Non-pigmented ciliary epithelial cell (primary cell): ENCODE results near the gene ZBTB8A.
A peak's percentile ranks its signal among the peaks of the same experiment; 100 is the strongest.
"Not testable (repeated sequence)": the region's sequence is repeated elsewhere in the genome, so short reads cannot be mapped to it uniquely, and the experiment has no call there.

ENCODE experiments used
- DNase-seq: peaks from one replicate; pipeline ENCODE4 v3.0.0-alpha.2; 2010; ENCODE audit warnings: low read depth

ZBTB8A gene

DNA sequence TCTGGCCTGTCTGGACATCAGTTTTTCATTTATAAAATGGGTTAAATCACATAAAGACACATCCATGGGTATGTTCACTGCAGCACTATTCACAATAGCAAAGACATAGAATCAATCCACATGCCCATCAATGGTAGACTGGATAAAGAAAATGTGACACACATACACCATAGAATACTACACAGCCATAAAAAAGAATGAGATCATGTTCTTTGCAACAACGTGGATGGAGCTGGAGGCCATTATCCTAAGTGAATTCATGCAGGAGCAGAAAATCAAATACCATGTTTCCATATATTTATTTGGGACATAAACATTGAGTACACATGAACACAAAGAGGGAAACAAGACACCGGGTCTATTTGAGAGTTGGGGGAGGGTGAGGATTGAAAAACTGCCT, 83.0 kb downstream of the ZBTB8A start:
- DNase-seq = no peak

DNA sequence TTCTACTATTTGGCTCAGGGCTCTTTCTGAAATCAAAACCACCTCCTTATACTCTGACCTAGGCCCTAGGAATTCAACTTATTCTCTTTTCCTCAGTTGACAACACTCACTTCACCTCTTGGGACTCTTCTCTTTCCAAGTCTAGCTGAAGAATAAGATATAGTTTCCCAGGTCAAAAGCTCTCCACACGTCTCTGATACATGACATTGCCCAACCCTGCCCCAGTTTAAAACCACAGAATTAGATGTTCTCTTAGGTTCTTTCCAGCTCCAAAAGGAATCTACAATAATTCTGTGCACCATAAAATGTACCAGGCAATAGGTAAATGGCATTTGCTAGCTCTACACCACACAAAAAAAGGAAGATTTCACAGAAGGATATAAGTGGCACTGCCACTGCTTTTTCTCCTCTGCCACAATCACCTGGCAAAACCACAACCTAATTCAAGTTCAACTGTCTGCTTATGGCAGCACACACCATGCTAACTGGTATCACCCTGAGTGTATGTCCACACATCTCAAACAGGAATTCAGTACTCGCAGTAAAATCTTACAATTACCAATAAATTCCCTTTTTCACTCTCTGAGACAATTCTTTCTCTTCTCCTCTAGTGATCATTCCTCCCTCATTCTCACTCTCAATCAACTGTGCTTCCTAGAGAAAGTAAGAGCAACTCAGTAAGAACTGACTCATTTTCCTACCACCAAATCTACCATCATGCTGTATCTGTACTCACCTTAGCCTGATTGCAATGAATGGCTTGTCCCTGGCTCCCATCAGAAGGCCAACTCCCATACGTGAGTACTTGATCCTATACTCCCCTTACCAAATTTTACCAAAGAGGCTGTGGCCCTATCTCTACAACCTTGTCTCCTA, 83.8 kb downstream of the ZBTB8A start:
- no peak for DNase-seq

DNA sequence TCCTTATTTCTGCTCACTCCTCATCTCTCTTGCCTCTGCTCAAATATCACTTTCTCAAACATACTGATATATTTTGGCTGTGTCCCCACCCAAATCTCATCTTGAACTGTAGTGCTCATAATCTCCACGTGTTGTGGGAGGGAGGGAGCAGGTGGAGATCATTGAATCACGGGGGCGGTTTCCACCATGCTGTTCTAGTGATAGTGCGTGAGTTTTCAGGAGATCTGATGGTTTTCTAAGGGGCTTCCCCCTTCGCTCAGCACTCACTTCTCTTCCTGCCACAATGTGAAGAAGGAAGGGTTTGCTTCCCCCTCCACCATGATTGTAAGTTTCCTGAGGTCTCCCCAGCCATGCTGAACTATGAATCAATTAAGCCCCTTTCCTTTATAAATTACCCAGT, 84.5 kb downstream of the ZBTB8A start:
- no peak for DNase-seq

DNA sequence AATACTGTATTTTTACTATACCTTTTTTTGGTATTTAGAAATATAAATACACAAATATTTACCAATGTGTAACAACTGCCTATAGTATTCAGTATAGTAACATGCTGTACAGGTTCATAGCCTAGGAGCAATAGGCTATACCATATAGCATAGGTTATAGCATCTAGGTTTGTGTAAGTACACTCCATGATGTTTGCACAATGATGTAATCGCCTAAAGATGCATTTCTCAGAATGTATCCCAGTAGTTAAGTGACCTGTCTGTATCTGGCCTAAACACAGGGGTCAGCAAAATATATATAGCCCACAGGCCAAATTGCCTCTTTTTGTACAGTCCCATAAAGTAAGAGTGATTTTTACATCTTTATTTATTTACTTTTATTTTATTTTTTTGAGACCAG, 86.9 kb downstream of the ZBTB8A start:
- no peak for DNase-seq

DNA sequence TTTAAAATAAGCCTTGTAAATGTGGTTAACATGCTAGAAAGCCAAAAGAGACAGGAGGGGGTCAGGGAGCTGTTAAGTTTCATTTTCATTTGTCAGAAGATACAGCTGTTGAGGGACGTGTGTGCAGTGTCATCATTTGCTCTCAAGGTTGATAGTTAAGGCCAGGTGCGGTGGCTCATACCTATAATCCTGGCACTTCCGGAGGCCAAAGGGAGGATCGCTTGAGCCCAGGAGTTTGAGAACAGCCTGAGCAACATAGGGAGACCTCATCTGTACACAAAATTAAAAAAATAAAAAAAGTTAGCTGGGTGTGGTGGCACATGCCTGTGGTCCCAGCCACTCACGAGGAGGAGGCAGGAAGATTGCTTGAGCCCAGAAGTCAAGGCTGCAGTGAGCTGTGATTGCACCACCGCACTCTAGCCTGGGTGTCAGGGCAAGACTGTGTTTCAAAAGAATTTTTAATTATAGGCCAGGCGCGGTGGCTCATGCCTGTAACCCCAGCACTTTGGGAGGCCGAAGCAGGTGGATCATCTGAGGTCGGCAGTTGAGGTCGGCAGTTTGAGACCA, 88.5 kb downstream of the ZBTB8A start:
- DNase-seq = no peak

DNA sequence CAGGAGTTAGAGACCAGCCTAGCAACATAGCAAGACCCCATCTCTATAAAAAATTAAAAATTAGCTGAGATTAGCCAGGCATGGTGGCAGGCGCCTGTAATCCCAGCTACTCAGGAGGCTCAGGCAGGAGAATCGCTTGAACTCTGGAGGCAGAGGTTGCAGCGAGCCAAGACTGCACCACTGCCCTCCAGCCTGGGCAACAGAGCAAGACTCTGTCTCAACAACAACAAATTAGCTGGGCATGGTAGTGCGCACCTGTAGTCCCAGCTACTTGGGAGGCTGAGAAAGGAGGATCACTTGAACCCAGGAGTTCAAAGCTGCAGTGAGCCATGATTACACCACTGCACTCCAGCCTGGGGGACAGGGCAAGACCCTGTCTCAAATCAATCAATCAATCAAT, 90.9 kb downstream of the ZBTB8A start:
- DNase-seq = not testable (repeated sequence)

DNA sequence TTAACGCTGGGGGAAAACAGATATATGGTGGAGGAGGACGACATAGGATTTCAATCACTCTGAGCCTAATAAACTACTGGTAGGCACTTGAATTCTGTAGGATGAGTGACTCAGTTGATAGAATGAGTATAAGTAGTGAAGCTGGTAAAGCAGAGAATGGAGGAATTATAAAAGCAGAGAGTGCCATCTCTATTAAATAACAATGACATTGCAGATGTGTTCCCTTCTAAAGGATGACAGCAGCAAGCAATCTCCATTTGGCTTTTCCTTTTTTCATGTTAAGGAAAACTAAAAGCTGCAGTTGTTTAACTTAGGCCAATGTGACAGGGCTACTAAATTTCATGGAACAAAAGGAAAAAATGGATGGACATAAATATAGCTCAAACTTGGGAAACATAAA, 93.6 kb downstream of the ZBTB8A start:
- no peak for DNase-seq

DNA sequence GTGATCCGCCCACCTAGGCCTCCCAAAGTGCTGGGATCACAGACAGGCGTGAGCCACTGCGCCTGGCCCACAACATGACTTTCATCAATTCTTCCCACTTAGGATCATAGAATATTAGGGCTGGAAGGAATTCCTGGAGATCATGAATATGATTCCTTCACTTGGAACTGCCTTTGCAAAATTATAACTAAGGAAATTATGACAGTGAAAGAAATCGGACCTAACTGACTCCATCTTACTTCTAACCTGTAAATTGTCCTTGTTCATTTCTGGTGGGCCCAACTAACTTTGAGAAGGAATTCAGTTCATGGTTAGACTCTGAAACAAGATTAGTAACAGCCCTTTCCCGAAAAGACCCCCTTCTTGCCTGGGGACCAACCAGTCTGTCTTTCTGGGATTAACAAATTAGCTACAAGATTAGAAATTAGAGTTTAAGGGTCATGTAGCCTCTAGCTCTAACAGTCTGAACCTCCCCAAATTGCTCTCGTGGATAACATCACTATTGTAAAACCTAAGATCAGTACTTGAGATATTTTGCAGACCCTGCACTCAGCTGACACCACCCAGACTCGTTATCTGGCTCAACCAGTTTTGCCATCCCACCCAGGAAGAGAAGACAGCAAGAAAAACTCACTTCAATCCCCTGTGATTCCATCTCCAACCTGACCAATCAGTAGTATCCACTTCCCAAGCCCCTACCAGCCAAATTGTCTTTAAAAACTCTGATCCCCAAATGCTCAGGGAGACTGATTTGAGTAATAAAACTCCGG, 96.5 kb downstream of the ZBTB8A start:
- no peak for DNase-seq

DNA sequence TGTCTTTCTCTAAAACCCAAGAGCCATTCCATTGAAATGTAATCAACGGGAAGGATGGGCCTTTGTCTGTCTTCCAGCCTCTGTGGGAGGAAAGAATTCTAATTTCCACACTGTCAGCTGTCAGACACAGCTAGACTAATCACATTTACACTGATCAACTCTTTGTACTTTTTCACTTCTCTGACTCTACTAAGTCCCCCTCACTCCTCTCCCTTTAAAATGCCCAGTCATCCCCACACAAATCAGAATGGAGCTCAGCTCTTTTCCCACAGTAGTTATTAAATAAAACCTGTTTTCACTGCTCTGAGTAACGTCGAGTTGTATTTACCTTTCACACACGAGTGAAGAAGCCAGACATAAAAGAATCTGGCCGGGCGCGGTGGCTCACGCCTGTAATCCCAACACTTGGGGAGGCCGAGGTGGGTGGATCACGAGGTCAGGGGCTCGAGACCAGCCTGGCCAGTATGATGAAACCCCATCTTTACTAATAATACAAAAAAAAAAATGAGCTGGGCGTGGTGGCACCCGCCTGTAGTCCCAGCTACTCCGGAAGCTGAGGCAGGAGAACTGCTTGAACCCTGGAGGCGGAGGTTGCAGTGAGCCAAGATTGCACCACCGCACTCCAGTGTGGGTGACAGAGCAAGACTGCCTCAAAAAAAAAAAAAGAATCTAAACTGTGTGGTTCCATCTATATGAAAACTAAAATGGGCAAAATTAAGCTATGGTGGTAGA, 97.9 kb downstream of the ZBTB8A start:
- DNase-seq = no peak

DNA sequence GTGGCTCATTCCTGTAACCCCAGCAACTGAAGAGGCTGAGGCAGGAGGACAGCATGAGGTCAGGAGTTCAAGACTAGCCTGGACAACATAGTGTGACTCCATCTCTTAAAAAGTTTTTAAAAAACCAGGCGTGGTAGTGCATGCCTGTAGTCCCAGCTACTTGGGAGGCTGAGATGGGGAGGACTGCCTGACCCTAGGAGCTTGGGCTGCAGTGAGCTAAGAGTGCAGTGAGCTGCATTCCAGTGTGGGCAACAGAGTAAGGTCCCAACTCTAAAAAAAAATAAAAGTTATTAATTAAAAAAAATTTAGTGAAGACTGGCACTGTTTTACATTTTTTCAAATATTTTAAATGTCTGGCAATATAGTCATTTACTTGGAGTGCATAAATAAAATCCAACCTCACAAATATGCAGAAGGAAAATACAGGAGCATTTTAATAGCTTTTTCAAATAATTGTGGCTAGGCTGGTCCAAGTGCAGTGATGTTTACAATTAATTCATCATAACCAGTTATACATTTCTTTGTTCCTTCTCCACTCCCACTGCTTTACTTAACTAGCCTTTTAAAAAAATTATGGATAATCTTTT, 100.4 kb downstream of the ZBTB8A start:
- DNase-seq = no peak

DNA sequence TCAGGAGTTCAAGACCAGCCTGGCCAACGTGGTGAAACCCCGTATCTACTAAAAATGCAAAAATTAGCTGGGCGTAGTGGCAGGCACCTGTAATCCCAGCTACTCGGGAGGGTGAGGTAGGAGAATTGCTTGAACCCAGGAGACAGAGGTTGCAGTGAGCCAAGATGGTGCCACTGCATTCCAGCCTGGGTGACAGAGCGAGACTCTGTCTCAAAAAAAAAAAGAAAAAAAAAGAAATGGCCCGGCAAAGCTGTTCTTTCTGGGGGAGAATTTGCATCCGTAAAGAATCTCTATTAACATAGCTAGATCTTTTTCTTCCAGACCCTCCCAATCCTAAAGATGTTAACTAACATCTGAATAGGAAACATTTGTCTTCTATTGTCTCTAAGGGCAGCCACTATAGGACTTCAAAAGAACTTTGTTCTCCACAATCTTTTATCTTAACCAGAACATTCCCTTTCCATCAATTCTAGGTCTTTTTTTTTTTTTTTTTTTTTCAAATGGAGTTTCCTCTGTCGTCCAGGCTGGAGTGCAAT, 103.1 kb downstream of the ZBTB8A start:
- DNase-seq = not testable (repeated sequence)

DNA sequence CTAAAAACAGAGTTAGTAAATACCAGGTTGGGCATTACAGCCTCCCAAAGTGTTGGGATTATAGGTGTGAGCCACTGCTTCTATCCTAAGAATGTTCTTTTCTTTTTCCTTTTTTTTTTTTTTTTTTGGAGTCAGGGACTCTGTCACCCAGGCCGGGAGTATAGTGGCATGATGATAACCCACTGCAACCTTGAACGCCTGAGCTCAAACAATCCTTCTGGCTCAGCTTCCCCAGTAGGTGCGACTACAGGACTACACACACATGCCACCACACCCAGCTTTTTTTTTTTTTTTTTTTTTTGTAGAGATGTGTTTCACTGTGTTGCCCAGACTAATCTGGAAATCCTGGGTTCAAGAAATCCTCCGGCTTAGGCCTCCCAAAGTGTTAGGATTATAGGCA, 105.2 kb downstream of the ZBTB8A start:
- no peak for DNase-seq

DNA sequence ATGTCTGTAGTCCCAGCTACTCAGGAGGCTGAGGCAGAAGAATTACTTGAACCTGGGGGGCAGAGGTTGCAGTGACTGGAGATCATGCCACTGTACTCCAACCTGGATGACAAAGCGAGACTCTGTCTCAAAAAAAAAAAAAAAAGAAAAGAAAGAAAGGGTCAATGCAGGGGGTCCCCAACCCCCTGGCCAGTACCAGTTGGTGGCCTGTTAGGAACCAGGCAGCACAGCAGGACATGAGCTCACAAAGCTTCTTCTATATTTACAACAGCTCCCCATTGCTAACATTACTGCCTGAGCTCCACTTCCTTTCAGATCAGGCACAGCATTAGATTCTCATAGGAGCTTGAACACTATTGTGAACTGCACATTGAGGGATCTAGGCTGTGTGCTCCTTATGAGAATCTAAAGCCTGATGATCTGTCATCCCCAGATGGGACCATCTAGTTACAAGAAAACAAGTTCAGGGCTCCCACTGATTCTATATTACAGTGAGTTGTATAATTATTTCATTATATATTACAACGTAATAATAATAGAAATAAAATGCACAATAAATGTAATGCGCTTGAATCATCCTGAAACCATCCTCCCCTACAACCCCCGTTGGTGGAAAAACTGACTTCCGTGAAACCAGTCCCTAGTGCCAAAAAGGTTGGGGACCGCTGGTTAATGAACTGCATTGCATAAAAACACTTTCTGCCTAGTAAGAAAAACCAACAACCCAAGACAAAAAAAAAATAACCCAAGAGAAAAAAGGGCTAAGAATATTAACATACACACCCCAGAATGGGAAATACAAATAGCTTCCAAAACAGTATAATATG, 108.3 kb downstream of the ZBTB8A start:
- no peak for DNase-seq

DNA sequence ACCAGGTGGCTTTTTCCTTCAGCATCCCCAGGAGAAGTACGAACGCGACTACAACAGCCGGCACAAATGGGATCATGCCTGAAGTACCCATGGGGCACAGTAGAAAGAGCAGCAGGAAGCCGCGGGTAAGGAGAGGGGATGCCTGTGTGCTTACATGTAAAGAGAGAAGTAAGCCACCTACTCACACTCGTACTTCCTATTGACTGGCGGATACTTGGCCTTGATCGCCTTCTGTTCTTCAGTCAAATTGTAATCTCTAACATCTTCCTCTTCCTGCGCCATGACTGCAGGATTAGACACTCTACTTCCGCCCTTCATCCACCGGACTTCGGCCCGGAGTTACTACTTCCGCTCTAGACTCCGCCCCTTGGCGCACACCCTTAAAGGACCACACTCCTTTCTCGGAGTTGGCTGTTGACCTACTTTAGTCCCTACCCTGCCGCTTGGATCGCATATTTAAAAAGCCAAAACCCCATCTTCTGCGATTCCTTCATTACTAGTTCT, 111.1 kb downstream of the ZBTB8A start, which contains the start of gene ZBTB8OS:
TSS of gene ZBTB8OS (minus strand) at position 303 of the 504 bp plus-strand sequence. CDS start at position 282, 21 bp downstream.
- DNase-seq = peak; percentile 75

DNA sequence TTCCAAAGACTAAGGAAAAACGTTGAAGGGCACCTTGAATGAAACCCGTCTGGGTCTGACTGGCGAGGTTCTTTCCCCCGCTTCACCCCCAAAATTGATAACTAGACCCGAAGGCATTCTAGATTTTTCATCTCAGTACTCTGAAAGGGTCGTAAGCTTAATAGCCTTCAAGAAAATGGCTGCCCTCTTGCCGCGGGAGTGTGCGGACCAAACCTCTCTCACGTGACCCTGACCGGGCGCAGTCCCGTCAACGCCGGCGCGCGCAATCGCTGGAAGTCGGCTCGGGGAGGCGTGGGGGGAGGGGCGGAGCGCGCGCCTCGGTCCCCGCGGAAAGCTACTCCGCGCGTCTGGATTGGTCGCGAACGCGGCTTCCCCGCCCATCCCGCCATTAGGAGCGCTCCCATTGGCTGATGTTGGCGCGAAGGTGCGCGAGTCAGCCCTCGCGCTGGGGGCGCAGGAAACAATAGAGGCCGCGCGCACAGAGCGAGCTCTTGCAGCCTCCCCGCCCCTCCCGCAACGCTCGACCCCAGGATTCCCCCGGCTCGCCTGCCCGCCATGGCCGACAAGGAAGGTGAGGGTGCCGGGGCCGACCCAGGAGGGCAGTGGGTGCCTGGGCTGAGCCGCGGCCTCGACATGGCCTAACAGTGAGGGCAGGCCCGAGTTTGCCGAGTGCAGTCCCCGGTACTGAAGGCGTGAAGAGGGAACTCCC, 111.7 kb downstream of the ZBTB8A start, which contains the start of gene RBBP4:
TSS of gene RBBP4 (plus strand) at position 457 of the 709 bp plus-strand sequence. CDS start at position 556, 99 bp downstream.
- DNase-seq = peak; percentile 76

DNA sequence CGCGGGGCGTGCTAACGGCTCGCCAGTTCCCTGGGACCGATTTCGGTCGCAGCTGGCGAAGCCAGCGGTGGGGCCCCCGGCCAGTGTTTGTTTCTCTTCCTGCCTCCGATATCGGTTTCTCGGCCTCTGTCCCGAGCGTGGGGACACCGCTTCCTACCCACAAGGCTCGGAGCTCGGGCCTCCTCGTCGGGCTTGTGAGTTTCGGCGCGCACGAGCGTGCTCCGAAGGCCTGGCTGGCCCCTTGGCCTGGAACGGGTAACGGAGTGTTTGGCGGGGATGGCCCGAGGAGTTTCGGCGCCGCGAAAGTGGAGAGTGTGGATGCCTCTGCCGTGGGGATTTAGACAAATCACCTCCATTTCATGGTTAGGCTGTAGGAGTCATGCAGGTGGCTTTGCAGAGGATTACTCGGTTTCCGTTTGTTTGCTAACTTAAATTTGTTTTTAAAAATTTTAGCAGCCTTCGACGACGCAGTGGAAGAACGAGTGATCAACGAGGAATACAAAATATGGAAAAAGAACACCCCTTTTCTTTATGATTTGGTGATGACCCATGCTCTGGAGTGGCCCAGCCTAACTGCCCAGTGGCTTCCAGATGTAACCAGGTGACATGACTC, 112.3 kb downstream of the ZBTB8A start:
- DNase-seq = no peak

DNA sequence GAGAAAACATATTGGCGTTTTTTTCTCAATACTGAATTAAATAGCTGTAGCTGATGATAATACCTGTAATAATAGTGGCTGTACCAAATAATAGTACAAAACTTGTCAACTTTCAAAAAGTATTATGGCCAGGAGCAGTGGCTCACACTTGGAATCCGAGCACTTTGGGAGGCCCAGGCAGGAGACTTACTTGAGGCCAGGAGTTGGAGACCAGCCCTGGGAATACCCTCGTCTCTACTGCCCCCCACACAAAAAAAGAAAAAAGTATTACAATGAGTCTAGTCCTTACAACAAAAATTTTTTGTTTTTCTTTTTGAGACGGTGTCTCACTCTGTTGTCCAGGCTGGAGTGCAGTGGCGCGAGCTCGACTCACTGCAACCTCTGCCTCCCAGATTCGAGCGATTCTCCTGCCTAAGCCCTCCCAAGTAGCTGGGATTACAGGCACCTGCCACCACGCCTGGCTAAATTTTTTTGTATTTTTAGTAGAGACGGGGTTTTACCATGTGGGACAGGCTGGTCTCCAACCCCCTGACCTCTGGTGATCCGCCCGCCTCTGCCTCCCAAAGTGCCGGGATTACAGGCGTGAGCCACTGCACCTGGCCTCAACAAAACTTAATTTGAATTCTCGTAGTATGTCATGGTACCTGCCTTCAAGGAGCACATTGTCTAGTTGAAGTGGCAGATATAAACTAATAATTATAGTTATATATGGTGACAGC, 113.2 kb downstream of the ZBTB8A start:
- DNase-seq = no peak
